Activated naive CD8-positive, alpha-beta T cell treated with anti-CD3 and anti-CD28 coated beads, Interleukin-2, amount 50 U/mL, for 24 hours (primary cell): ENCODE results near the gene PAX6.
"Not testable (repeated sequence)": the region's sequence is repeated elsewhere in the genome, so short reads cannot be mapped to it uniquely, and the experiment has no call there.

Experiments used
- ATAC-seq: fragments of 150-1000 bp; cut with Tn5 transposase; one replicate; pipeline ENCODE4 v1.10.0; 2021
- DNase-seq: peaks from one replicate; pipeline ENCODE4 v3.0.0; 2021
- H3K27ac Mint-ChIP-seq: one replicate; pipeline ENCODE4 v1.8.0; 2021; ENCODE audit warnings: mild to moderate bottlenecking, mixed read lengths
- H3K27me3 Mint-ChIP-seq: one replicate; pipeline ENCODE4 v1.8.0; 2021; ENCODE audit warnings: mixed read lengths
- H3K36me3 Mint-ChIP-seq: one replicate; pipeline ENCODE4 v1.8.0; 2021; ENCODE audit warnings: low read depth, mixed read lengths
- H3K4me1 Mint-ChIP-seq: one replicate; pipeline ENCODE4 v1.8.0; 2021; ENCODE audit warnings: mixed read lengths
- H3K4me3 Mint-ChIP-seq: one replicate; pipeline ENCODE4 v1.8.0; 2021; ENCODE audit warnings: mild to moderate bottlenecking, moderate library complexity, mixed read lengths
- H3K9me3 Mint-ChIP-seq: one replicate; pipeline ENCODE4 v1.8.0; 2021; ENCODE audit warnings: mixed read lengths

PAX6 gene

DNA sequence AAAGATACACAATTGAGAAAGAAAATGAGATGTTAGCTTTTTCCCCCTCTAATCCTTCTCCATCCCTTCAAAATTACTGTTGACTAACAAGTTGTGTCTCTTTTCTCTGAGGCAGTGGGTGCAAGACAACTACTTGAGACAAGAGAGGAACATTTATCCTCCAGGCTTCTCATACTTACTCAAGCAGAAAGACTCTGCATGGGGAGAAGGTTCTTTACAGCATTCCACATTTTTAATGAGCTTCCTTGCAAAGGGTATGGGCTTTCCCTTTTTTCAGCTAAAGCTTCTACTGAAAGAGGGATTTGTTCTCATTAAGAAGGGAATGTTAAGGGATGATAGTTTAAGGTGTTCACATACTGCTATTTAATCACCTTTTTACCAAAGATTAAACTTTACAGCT is 47.8 kb downstream of the PAX6 start:
- no peak for DNase-seq
- no peak overlapping the region for H3K27ac Mint-ChIP-seq
- H3K9me3 Mint-ChIP-seq, result no peaks in the 10 kb centered on the region

DNA sequence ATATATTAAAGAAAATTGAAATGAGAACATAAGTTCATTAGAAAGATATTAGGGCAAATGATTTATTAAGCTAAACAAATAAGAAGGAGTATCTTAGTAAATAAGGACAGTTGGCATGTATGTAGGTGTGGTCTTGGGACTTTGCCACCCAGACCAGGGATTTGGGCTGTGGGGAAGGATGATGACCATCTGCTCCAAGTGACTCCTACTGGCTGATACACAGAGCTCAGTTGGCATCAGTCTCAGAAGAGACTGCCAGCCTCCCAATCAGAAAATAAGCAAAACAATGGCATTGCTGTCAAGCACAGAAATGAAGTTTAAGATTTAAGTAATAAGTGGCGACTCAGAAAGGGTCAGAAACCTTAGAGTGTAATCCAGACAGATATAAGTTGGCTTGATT is 49.5 kb downstream of the PAX6 start:
- Mint-ChIP-seq H3K27ac (no peak overlapping the region), H3K27me3 (no peaks in the 10 kb centered on the region), H3K4me3 (no peak overlapping the region), H3K9me3 (no peaks in the 10 kb centered on the region), H3K4me1 (no peaks in the 10 kb centered on the region), H3K36me3 (no peaks in the 10 kb centered on the region)
- ATAC-seq, result no peak
- no peak for DNase-seq

More for the DNA sequence above, 47.8 kb downstream of the PAX6 start:
- Mint-ChIP-seq H3K36me3 (no peaks in the 10 kb centered on the region), H3K4me1 (no peaks in the 10 kb centered on the region), H3K27me3 (no peaks in the 10 kb centered on the region), H3K4me3 (no peak overlapping the region)
- no peak for ATAC-seq

DNA sequence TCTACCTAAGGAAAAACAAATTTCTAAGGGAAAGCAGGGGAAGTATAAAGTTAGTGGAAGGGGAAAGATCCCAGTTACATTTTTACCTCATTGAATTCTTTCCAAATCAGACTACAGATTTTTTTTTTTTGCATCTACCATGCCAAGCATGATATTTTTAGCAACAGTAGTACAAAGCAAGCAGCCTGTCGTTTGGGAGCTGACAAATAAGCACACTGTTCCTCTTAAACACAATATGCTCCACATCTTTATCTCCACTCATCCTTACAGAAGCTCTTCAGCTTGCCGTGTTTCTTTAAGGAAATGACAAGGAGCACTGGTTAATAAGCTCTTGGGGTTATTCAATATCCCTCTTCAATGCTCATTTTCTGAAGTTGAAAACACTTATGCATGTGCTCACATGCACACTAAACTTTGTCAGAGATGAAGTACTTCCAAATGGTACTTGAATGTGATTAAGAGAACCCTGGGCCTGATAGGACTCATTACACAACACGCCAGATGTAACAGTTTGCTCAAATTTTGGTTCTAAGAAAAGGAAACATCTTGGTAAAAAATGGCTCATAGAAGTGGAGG is 53.8 kb downstream of the PAX6 start:
- Mint-ChIP-seq H3K4me1 (no peaks in the 10 kb centered on the region), H3K27ac (no peak overlapping the region), H3K36me3 (no peaks in the 10 kb centered on the region), H3K27me3 (no peaks in the 10 kb centered on the region), H3K9me3 (no peaks in the 10 kb centered on the region), H3K4me3 (no peak overlapping the region)
- ATAC-seq, result no peak
- DNase-seq, result no peak

- H3K9me3 Mint-ChIP-seq, result peaks cover 9% of the 10 kb centered on the region
- no peak overlapping the region for H3K4me3 Mint-ChIP-seq
- H3K36me3 Mint-ChIP-seq, result peaks cover 2% of the 10 kb centered on the region
- DNase-seq, result no peak
- H3K27me3 Mint-ChIP-seq, result no peaks in the 10 kb centered on the region
- ATAC-seq, result no peak
- no peaks in the 10 kb centered on the region for H3K4me1 Mint-ChIP-seq
- no peak overlapping the region for H3K27ac Mint-ChIP-seq
Measured at GRCh38 chr11:31747581-31747980, 63.5 kb downstream of the PAX6 start.

GRCh38 chr11:31740731-31741368 is 70.3 kb downstream of the PAX6 start:
- not testable (repeated sequence) for H3K27me3 Mint-ChIP-seq, ATAC-seq, H3K27ac Mint-ChIP-seq, H3K4me3 Mint-ChIP-seq, DNase-seq, H3K4me1 Mint-ChIP-seq
- Mint-ChIP-seq H3K36me3 (peaks cover 17% of the 10 kb centered on the region), H3K9me3 (peaks cover 30% of the 10 kb centered on the region)

GRCh38 chr11:31740131-31740530 is 71.0 kb downstream of the PAX6 start:
- peaks cover 17% of the 10 kb centered on the region for H3K36me3 Mint-ChIP-seq
- peaks cover 31% of the 10 kb centered on the region for H3K9me3 Mint-ChIP-seq
- H3K27me3 Mint-ChIP-seq, result no peaks in the 10 kb centered on the region
- no peak overlapping the region for H3K4me3 Mint-ChIP-seq
- DNase-seq (no peak), ATAC-seq (no peak)
- no peak overlapping the region for H3K27ac Mint-ChIP-seq
- H3K4me1 Mint-ChIP-seq, result no peaks in the 10 kb centered on the region
